ENCODE results near the gene ITGA2. TPM values are rescaled to one million over a fixed set of nuclear protein-coding genes. Genes with fewer than 3 reads are reported as not detected.

Gene ITGA2
- total RNA-seq, 1 donor from 2014 or later = 10.6 TPM

Other genes with a start within 250 kb of the ITGA2 start
- gene ITGA1, start 201.4 kb upstream of the ITGA2 start, total RNA-seq (ENCODE audit: insufficient read depth, low replicate concordance) = 374 TPM
- gene PELO, start 201.4 kb upstream of the ITGA2 start, total RNA-seq (ENCODE audit: insufficient read depth, low replicate concordance) = 57.5 TPM
- 51.8 TPM for gene MOCS2, start 120.4 kb downstream of the ITGA2 start, total RNA-seq (ENCODE audit: insufficient read depth, low replicate concordance)

All from umbilical cord (tissue), 1 donor.